ENCODE data around the gene GNB5.
"Not testable (repeated sequence)": the region's sequence is repeated elsewhere in the genome, so short reads cannot be mapped to it uniquely, and the experiment has no call there.

Gene GNB5

DNA sequence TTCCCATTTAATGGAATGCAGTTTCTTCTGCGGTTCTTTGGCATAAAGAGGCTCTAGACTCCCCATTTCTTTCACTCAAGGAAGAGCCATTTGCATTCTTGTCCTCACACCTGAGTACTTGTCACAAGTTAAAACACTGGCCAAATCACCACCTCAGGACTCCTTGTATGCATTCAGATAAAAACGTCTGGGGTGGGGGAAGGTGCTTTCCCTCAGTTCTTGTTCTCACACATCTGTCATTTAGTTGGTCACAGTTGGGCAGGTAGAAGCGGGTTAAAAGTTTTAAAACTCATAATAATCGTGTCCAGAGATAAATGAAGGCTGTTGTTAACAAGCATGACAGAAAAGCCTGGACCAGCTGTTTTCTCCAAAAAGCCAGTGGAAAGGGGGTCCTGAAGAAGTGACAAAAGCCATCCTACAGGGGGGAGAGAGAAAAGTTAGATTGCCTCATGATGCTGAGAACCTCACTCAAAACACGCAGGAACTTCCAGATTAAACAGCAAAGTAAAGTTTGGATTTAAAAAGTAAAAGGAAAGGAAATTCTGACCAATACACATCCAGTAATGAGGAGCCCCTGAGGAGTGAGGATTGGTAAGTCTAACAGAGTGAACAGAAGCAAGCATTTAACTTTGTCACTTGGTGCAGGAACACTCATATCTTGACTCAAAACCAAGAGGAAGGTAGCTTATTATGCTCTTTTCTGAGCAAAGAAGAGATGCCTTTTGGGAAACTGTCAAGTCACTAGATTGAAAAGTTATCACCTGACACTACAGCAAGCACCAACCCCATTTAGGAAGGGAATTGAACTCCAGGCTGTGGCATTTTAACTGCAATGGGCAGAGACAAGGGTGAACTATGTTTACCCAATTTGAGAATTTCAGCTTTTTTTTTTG, 81.4 kb downstream of the GNB5 start:
- DNase-seq, result no peak

DNA sequence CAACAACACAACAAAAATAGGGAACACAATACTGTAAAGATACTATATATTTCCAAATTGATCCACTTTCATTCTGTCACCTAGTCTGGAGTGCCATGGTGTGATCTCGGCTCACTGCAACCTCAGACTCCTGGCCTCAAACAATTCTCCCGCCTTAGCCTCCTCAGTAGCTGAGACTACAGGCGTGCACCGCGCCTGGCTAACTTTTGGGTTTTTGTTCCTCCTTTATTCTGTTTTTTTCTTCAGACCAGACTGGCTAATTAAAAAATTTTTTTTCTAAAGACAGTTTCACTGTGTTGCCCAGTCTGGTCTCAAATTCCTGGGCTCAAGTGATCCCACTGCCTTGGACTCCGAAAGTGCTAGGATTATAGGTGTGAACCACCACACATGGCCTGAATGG, 84.0 kb downstream of the GNB5 start:
- no peak for DNase-seq

DNA sequence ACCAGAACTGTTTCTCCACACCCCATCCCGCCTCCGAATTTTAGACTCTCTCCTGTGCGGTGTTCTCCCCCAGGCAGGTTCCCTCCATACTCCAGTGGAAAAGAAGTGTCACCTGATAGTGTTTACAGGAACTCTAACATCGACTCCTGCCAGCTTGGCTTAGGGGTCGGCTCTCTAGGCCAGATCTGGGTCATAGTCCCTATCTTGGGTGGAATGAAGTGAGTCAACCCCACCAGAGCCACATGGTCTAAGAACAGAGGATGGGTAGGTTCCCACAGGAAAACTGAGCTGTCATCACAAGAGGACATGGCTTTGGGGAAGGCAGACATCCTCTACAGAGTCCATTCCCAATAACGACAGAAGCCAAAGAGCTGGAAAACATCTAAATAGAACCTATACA, 84.6 kb downstream of the GNB5 start:
- DNase-seq, result no peak

DNA sequence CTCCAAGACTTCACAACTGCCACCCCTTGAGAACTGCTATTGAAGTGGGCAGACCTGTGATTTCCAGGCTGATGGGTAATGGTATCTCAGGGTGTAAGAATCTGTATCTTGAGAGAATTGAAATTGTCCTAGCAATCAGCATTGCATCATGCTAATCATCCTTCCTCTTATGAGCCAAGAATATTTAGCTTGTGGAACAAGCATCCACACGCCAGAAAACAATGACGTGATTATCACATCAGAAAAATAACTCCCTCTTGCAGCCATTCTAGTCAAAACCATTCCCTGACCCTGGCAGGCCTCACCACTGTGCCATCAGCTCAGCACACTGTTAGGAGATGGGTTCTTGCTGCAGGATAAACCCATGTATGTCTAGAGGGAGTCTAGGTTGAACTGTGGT, 85.3 kb downstream of the GNB5 start:
- no peak for DNase-seq

DNA sequence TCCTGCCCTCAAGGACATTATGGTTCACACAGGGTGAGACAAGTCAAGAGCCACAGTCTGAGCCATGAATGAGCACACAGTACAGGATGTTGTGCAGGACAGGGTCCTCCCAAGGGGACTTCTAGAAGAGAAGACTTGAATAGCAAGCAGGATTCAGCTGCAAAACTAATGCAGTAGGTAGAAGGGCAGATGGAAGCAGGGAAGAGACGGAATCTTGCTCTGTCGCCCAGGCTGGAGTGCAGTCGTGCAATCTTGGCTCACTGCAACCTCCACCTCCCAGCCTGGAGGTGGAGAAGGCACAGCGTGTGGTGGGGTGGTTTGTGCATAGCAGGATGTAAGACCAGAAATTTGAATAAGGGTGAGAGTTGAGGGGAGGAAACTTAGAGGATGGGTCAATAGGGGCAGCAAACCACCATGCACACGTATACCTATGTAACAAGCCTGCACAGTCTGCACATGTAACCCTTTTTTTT, 86.6 kb downstream of the GNB5 start:
- no peak for DNase-seq

DNA sequence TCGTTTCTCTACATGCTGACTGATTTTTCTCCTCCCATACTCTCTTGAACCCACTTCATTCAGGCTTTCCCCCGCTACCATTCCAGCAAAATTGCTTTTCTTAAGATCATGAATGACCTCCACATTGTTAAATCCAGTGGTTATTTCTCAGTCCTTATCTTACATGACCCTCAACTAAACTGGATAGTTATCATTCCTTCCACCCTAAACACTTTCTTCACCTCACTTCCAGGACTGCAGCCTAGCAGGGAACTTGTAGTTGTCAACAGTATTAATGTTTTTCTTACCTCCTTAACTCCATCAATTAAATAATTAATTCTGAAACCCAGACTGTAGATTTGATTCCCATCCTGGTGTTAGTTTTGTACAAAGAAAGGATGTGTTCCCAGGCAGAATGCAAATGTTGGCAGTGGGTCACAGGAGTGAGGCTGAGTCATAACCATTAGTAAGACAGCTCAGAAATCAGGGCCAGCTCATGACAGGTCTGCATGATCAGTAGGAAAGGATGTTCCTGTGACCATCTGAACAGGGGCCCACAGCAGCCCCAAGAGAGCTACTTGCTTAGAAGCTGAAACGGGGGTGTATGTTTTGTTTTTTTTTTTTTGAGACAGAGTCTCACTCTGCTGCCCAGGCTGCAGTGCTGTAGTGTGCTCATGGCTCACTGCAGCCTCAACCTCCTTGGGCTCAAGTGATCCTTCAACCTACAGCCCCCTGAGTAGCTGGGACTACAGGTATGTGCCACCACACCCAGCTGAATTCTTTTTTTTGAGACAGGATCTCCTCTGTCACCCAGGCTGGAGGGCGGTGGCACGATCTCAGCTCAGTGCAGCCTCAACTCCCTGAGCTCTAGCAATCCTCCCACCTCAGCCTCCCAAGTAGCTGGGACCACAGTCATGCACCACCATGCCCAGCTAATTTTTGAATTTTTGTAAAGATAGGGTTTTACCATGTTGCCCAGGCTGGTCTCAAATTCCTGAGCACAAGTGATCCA, 87.7 kb downstream of the GNB5 start:
- DNase-seq, result no peak

DNA sequence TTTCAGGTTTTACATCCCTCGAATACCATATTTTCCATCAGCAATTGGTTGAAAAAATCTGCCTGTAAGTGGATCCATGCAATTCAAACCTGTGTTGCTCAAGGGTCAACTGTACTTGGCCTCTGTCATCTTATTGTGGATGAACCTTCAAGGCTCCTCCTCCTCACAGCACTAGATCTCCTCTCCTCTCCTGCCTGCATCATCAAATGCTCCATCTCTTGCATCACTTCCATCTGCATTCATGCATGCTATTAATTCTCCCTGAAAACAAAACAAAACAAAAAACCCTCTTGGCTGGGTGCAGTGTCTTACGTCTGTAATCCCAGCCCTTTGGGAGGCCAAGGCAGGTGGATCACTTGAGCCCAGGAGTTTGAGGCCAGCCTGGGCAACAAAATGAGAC, 88.7 kb downstream of the GNB5 start:
- no peak for DNase-seq

DNA sequence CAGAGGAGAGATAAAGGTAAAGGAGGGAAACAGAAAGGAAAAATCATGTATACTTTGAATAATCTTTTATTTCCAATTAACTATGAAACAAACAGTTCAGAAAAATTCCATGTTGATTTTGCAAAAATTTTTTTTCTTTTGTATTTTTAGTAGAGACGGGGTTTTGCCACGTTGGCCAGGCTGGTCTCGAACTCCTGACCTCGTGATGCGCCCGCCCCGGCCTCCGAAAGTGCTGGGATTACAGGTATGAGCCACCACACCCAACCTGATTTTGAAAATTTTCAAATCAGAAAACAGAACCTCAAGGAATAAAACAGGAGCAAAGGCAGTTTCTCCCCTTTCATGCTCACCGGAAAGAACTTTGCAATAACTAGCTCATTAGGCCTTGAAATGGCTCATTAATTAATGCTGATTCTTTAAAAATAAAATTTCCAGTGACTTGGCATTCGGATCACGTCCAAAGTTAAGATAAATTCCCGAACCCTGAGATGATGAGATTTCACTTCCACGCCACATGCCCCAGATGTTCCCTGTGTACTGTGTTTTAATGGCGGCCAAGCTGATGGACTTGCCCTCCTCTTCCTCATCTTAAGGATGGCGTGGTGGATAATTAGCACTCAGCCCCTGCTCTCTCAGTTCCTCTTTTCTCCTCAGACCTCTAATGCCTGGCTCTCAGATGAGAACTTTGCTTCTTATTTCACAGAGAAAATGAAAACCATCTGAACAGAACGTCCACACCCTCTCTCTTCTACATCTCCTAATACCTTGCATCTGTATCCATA, 89.5 kb downstream of the GNB5 start:
- DNase-seq, result no peak

DNA sequence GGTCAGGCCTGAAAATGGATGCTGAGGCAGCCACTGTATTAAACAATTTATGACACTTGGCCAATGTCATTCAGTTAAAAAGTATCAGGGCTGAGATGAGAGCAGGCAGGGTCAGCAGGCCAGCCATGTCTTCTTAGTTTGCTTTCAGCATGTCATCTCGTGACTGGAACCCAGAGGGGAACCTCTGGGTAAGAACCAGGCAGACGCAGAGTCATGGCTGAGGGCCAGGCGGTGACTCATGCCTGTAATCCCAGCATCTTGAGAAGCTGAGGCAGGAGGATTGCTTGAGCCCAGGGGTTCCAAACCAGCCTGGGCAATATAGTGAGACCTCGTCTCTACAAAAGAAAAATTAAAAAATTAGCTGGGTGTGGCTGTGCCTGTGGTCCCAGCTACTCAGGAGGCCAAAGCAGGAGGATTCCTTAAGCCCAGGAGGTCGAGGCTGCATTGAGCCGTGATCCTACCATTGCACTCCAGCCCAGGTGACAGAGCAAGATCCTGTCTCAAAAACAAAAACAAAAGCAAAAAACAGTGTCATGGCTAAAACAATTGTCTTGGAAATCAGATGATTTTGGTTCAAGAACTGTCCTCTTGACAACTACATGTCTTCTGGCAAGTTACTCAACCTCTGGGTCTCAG, 90.3 kb downstream of the GNB5 start:
- no peak for DNase-seq

DNA sequence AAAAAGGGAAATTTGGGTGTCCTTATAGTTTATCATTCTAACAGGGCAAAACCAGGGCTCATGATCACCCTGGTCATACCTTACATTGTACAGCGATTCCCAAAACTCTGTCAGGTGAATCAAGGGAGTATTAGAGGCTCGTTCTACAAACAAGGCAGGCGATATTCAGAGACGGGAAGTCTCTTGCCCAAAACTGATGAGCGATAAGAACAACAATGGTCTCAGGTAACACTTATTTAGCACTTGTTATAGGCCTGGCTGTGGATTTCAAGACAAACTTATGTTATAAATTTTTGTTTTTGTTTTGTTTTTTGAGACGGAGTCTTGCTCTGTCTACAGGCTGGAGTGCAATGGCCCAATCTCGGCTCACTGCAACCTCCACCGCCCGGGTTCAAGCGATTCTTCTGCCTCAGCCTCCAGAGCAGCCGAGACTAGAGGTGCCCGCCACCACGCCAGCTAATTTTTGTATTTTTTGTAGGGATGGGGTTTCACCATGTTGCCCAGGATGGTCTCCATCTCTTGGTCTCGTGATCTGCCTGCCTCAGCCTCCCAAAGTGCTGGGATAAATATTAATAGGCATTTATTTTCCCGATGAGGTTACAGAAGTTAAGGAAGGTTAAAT, 91.4 kb downstream of the GNB5 start:
- no peak for DNase-seq

DNA sequence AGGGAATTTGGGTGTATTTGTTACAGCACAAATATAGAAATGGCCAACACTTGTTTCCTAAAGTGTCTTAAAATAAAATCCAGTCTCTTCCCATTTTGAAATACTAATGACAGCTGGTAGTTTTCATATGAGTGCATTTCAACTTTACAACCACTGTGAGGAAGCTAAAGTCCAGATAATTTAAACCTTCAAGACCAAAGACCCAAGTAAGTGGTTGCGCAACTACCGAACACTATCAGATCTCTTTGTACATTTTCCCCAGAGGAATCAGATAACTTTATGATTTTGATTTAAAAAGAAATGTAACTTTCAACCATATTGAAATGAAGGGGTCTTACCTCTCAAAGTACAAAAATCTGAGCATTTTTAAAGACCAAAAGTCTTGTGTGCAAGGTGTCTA, 92.9 kb downstream of the GNB5 start:
- DNase-seq, result no peak

DNA sequence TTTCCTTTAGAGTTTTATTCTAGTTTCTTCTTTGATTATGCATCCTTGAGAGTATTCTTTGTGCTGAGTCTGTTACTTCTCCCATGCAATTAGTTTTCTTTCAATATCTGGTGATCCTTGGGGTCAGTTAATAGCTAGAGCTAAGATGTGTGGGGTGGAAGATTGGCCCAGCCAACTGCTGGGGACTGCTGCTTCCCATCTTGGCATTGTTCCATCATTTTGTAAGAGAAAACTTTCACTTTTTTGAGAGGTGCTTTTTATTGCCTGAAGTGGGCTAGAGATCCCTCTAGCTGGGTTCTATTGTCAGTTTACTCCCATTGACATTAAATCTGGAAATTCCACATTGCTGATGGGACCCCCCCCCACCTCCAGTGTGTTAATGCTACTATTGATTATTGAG, 94.0 kb downstream of the GNB5 start:
- DNase-seq, result no peak

DNA sequence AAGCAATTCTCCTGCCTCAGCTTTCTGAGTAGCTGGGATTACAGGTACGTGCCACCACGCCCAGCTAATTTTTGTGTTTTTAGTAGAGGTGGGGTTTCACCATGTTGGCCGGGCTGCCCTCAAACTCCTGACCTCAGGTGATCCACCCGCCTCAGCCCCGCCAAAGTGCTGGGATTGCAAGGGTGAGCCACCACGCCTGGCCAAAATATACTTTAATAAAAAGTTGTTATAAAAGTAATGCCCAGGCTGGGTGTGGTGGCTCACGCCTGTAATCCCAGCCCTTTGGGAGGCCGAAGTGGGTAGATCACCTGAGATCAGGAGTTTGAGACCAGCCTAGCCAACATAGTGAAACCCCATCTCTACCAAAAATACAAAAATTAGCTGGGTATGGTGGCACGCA, 94.7 kb downstream of the GNB5 start:
- not testable (repeated sequence) for DNase-seq

DNA sequence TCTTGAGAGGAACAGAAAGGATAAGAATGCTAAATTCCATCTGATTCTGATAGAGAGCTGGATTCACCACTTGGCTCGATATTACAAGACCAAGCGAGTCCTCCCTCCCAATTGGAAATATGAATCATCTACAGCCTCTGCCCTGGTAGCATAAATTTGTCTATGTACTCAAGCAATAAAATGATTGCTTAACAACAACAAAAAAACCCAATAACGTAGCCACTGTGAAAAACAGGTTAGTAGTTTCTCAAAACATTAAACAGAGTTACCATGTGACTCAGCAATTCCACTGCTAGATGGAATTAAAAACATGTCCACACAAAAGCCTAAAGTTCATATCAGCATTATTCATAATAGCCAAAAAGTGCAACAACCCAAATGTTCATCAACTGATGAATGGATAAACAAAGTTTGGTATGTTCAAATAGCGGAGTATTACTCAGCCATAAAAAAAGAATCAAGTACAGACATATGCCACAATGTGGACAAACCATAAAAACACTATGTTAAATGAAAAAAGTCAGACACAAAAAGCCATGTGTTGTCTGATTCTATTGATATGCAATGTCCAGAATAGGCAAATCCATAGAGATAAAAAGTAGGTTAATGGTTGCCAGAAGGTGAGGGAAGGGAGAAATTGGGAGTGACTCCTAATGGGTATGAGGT, 95.5 kb downstream of the GNB5 start:
- DNase-seq, result no peak

DNA sequence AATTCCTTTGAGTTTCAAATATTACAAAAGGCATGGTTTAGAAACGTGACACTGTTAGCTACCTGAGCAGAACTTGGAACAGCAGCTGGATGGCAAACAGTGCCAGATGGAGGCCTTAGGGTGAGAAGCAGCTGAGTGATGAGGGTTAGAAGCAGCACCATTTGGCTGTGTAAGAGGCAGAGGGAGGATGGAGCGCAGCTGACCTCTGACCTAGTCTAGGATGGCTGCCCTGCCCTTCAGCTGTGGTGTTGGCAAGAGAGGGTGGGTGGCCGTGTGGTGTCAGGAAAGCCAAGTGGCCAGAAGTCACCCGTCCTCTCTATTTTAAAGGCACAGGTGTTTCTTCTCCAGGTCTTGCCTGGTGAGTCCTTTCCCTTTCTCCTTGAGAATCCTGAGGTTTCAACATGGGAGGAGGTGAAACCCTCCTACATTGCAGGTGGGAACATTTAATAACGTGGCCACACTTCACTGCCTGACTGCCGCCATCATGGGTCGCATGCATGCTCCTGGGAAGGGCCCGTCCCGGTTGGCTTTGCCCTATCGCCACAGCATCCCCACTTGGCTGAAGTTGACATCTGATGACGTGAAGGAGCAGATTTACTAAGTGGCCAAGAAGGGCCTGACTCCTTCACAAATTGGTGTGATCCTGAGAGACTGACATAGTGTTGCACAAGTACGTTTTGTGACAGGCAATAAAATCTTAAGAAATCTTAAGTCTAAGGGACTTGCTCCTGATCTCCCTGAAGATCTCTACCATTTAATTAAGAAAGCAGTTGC, 96.2 kb downstream of the GNB5 start:
- no peak for DNase-seq

DNA sequence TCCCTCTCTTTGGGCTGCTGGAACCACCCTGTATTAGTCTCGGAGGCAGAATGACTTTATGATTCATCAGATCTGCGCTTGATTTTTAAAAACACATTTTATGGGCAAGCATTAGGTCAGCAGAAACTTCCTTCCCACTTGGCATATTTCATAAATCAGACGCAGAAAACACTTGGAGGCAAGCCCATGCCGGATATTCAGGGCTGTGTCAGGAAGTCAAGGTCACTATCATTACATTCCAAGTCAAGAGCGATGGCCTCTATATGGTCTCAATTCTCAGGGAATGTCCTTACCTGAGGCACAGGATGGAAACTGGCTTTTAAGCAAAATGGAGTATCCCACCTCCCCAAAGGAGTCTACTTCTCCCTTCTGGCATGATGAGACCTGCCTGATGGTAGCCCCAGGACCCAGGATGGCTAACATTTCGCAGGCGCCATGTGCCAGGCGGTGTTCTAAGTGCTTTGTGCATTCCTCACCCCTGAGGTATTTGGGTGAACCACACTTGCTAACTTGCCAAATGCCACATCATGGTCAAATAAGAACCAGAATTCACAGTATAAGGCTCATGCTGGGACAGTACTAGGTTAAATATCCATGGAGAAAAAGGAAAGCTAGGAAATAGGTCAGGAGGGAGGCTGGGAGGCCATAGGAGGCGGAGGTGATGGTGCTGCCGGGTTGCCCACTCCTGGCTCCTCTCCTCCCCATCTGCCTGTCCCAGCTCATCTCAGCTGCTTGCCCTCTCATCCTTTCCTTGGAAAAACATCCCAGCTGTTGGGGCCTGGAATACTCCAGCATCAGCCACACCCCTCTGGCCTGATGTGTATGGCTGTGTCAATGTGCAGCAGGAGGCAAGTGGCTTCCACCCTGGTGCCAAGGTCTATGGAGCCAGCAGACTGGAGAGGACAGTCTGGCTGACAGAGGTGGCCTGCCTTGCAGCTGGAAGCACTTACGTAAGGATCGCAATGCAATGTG, 97.4 kb downstream of the GNB5 start:
- DNase-seq, result no peak

DNA sequence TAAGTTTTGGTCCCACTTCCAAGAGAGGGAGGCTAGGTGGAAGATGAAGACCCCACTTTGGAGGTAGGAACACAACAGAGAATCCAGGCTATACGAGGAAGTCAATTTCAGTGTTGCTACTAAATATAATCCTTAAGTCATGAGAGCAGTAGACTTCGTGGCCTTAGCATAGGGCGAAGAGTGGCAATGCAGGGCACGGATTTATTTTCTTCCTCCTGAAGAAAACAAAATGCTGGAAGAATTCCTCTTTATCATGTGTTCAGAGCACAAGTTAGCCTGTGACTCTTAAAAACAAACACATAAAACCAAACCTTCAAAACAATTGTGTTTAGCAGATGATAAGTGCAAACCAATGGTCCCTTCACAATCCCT, 98.0 kb downstream of the GNB5 start:
- DNase-seq, result no peak

DNA sequence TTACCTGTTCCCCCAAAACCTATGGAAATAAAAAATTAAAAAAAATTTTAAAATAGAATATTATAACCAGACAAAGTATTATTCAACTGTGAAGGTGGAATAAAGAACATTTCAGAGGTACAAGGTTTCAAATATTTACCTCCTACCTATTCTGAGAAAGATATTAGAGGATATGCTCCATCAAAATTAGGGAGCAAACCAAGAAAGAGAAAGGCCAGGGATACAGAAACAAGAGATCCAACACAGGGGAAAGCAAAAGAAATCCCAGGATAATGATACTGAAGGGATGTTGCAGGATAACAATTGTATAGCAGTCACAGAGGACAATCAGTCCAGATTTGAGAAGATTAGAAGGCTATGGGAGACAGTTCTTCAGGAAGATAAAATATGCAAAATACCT, 101.0 kb downstream of the GNB5 start:
- DNase-seq, result no peak

Measured in stimulated activated CD4-positive, alpha-beta T cell treated with anti-CD3 and anti-CD28 coated beads, Interleukin-4, amount 100 ng/mL, for 1 hour (primary cell).